ENCODE measurements around the gene NASP.
"Not testable (repeated sequence)": the region's sequence is repeated elsewhere in the genome, so short reads cannot be mapped to it uniquely, and the experiment has no call there.

NASP gene

GRCh38 chr1:45569571-45569961 lies 14.3 kb upstream of the NASP start:
- no peak for FAIRE-seq
- no peak for DNase-seq (ENCODE audit: extremely low spot score, insufficient read length, low read depth)

- peak; percentile 90 for FAIRE-seq
- DNase-seq (ENCODE audit: extremely low spot score, insufficient read length, low read depth) = peak; percentile 47
Measured at GRCh38 chr1:45569962-45570581, 13.8 kb upstream of the NASP start.

GRCh38 chr1:45570631-45571030 lies 13.2 kb upstream of the NASP start:
- FAIRE-seq (no peak), DNase-seq (ENCODE audit: extremely low spot score, insufficient read length, low read depth) (no peak)

GRCh38 chr1:45573231-45573804 lies 10.5 kb upstream of the NASP start:
- FAIRE-seq (no peak), DNase-seq (ENCODE audit: extremely low spot score, insufficient read length, low read depth) (no peak)

- FAIRE-seq = no peak
- no peak for DNase-seq (ENCODE audit: extremely low spot score, insufficient read length, low read depth)
Measured at GRCh38 chr1:45574105-45574626, 9.7 kb upstream of the NASP start.

- DNase-seq (ENCODE audit: extremely low spot score, insufficient read length, low read depth) = peak; percentile 94
- FAIRE-seq = peak; percentile 98
Measured at GRCh38 chr1:45583264-45583665, 576 bp upstream of the NASP start.

- DNase-seq (ENCODE audit: extremely low spot score, insufficient read length, low read depth) (peak; percentile 62), FAIRE-seq (peak; percentile 68)
Measured at GRCh38 chr1:45584351-45585109, 689 bp downstream of the NASP start.

GRCh38 chr1:45585110-45585426 lies 1.2 kb downstream of the NASP start:
- DNase-seq (ENCODE audit: extremely low spot score, insufficient read length, low read depth) (no peak), FAIRE-seq (no peak)

GRCh38 chr1:45585496-45586075 lies 1.7 kb downstream of the NASP start:
- FAIRE-seq (no peak), DNase-seq (ENCODE audit: extremely low spot score, insufficient read length, low read depth) (no peak)

GRCh38 chr1:45586769-45587168 lies 2.9 kb downstream of the NASP start:
- FAIRE-seq (no peak), DNase-seq (ENCODE audit: extremely low spot score, insufficient read length, low read depth) (no peak)

- no peak for DNase-seq (ENCODE audit: extremely low spot score, insufficient read length, low read depth)
- no peak for FAIRE-seq
Measured at GRCh38 chr1:45589861-45590260, 6.0 kb downstream of the NASP start.

GRCh38 chr1:45594412-45594811 lies 10.6 kb downstream of the NASP start:
- DNase-seq (ENCODE audit: extremely low spot score, insufficient read length, low read depth) = no peak
- FAIRE-seq = no peak

GRCh38 chr1:45596765-45597164 lies 12.9 kb downstream of the NASP start:
- not testable (repeated sequence) for DNase-seq (ENCODE audit: extremely low spot score, insufficient read length, low read depth); FAIRE-seq

GRCh38 chr1:45604239-45604638 lies 20.4 kb downstream of the NASP start:
- FAIRE-seq = peak; percentile 35
- no peak for DNase-seq (ENCODE audit: extremely low spot score, insufficient read length, low read depth)

GRCh38 chr1:45607404-45608074 lies 23.7 kb downstream of the NASP start:
- FAIRE-seq (no peak), DNase-seq (ENCODE audit: extremely low spot score, insufficient read length, low read depth) (no peak)

GRCh38 chr1:45608175-45609156 lies 24.6 kb downstream of the NASP start:
- FAIRE-seq (peak; percentile 68), DNase-seq (ENCODE audit: extremely low spot score, insufficient read length, low read depth) (no peak)

- no peak for FAIRE-seq
- no peak for DNase-seq (ENCODE audit: extremely low spot score, insufficient read length, low read depth)
Measured at GRCh38 chr1:45610589-45611226, 26.9 kb downstream of the NASP start.

GRCh38 chr1:45612941-45613579 lies 29.2 kb downstream of the NASP start:
- FAIRE-seq = no peak
- no peak for DNase-seq (ENCODE audit: extremely low spot score, insufficient read length, low read depth)

Measured in GM18507 (cell line).